Measurements from ENCODE around the gene B3GALT5. TPM values are rescaled to one million over a fixed set of nuclear protein-coding genes. Genes with fewer than 3 reads are reported as not detected.

The B3GALT5 gene
- total RNA-seq, 1 experiment from 2014 or later, result 0.09 TPM

- POLR2A ChIA-PET (ENCODE audit: unreplicated experiment), result no interaction called here
- DNase-seq, result no peak
- CTCF ChIA-PET, result no interaction called here
These were observed 43.5 kb downstream of the B3GALT5 start for GRCh38 chr21:39656209-39656608.

GRCh38 chr21:39657091-39657689 lies 44.5 kb downstream of the B3GALT5 start:
- H3K27ac ChIP-seq, result no peak overlapping the region
- no peaks in the 10 kb centered on the region for H3K79me2 ChIP-seq (ENCODE audit: low read depth)

More at GRCh38 chr21:39656209-39656608, 43.5 kb downstream of the B3GALT5 start:
- no peak for TF ChIP-seq CTCF (conservative IDR thresholded peaks at IDR 0.05)
- TF ChIP-seq EZH2 (IDR thresholded peaks at IDR 0.05; ENCODE audit: low read depth), result no peak
- no peaks in the 10 kb centered on the region for H3F3A ChIP-seq (ENCODE audit: insufficient read depth, low read depth)
- H3K4me3 ChIP-seq, result no peak overlapping the region
- no peaks in the 10 kb centered on the region for H4K20me1 ChIP-seq (ENCODE audit: insufficient read depth)
- no peaks in the 10 kb centered on the region for H3K9me3 ChIP-seq (ENCODE audit: insufficient read depth, low read depth)
- no peak overlapping the region for H3K4me2 ChIP-seq
- H3K27me3 ChIP-seq (ENCODE audit: insufficient read depth, low read depth), result peaks cover 46% of the 10 kb centered on the region
- H3K9me2 ChIP-seq (ENCODE audit: insufficient read depth), result no peaks in the 10 kb centered on the region
- no peaks in the 10 kb centered on the region for H3K36me3 ChIP-seq (ENCODE audit: low read depth)
- BruUV-seq (replicated peaks), result no TSS peak
- H2AFZ ChIP-seq, result no peak overlapping the region
- no peak overlapping the region for H3K27ac ChIP-seq
- no peaks in the 10 kb centered on the region for H3K79me2 ChIP-seq (ENCODE audit: low read depth)
- no peaks in the 10 kb centered on the region for H3K4me1 ChIP-seq (replicated peaks; ENCODE audit: insufficient read depth)
- intact Hi-C loops (cut with micrococcal nuclease; ENCODE audit: unreplicated experiment), result no loop called here

GRCh38 chr21:39658066-39658465 lies 45.3 kb downstream of the B3GALT5 start:
- TF ChIP-seq CTCF (conservative IDR thresholded peaks at IDR 0.05) (no peak), EZH2 (IDR thresholded peaks at IDR 0.05; ENCODE audit: low read depth) (no peak)
- H3K9me3 ChIP-seq (ENCODE audit: insufficient read depth, low read depth), result no peaks in the 10 kb centered on the region
- H3K4me2 ChIP-seq, result no peak overlapping the region
- no peaks in the 10 kb centered on the region for H3K4me1 ChIP-seq (replicated peaks; ENCODE audit: insufficient read depth)
- H3K4me3 ChIP-seq, result no peak overlapping the region
- no peaks in the 10 kb centered on the region for H3K79me2 ChIP-seq (ENCODE audit: low read depth)
- H3F3A ChIP-seq (ENCODE audit: insufficient read depth, low read depth), result no peaks in the 10 kb centered on the region
- BruUV-seq (replicated peaks), result no TSS peak
- ChIA-PET CTCF (no interaction called here), POLR2A (ENCODE audit: unreplicated experiment) (no interaction called here)
- H2AFZ ChIP-seq, result no peak overlapping the region
- H3K36me3 ChIP-seq (ENCODE audit: low read depth), result no peaks in the 10 kb centered on the region
- no peak overlapping the region for H3K27ac ChIP-seq
- no peaks in the 10 kb centered on the region for H4K20me1 ChIP-seq (ENCODE audit: insufficient read depth)
- H3K9me2 ChIP-seq (ENCODE audit: insufficient read depth), result no peaks in the 10 kb centered on the region
- peaks cover 49% of the 10 kb centered on the region for H3K27me3 ChIP-seq (ENCODE audit: insufficient read depth, low read depth)
- no peak for DNase-seq
- intact Hi-C loops (cut with micrococcal nuclease; ENCODE audit: unreplicated experiment), result no loop called here

More at GRCh38 chr21:39657091-39657689, 44.5 kb downstream of the B3GALT5 start:
- no peak for DNase-seq
- H3F3A ChIP-seq (ENCODE audit: insufficient read depth, low read depth), result no peaks in the 10 kb centered on the region
- H3K4me2 ChIP-seq, result no peak overlapping the region
- peaks cover 45% of the 10 kb centered on the region for H3K27me3 ChIP-seq (ENCODE audit: insufficient read depth, low read depth)
- no peaks in the 10 kb centered on the region for H3K36me3 ChIP-seq (ENCODE audit: low read depth)
- H3K9me2 ChIP-seq (ENCODE audit: insufficient read depth), result no peaks in the 10 kb centered on the region
- no peak overlapping the region for H2AFZ ChIP-seq
- H3K9me3 ChIP-seq (ENCODE audit: insufficient read depth, low read depth), result no peaks in the 10 kb centered on the region
- H3K4me3 ChIP-seq, result no peak overlapping the region
- no peak for TF ChIP-seq CTCF (conservative IDR thresholded peaks at IDR 0.05)
- no peak for TF ChIP-seq EZH2 (IDR thresholded peaks at IDR 0.05; ENCODE audit: low read depth)
- H4K20me1 ChIP-seq (ENCODE audit: insufficient read depth), result no peaks in the 10 kb centered on the region
- ChIA-PET POLR2A (ENCODE audit: unreplicated experiment) (no interaction called here), CTCF (no interaction called here)
- no TSS peak for BruUV-seq (replicated peaks)
- intact Hi-C loops (cut with micrococcal nuclease; ENCODE audit: unreplicated experiment), result no loop called here
- H3K4me1 ChIP-seq (replicated peaks; ENCODE audit: insufficient read depth), result no peaks in the 10 kb centered on the region

Measured in PC-9 (cell line).